ENCODE data around the gene EPHB3.
"Not testable (repeated sequence)": the region's sequence is repeated elsewhere in the genome, so short reads cannot be mapped to it uniquely, and the experiment has no call there.

EPHB3 gene

GRCh38 chr3:184601576-184602371 is 40.2 kb downstream of the EPHB3 start:
- no peak for DNase-seq

DNA sequence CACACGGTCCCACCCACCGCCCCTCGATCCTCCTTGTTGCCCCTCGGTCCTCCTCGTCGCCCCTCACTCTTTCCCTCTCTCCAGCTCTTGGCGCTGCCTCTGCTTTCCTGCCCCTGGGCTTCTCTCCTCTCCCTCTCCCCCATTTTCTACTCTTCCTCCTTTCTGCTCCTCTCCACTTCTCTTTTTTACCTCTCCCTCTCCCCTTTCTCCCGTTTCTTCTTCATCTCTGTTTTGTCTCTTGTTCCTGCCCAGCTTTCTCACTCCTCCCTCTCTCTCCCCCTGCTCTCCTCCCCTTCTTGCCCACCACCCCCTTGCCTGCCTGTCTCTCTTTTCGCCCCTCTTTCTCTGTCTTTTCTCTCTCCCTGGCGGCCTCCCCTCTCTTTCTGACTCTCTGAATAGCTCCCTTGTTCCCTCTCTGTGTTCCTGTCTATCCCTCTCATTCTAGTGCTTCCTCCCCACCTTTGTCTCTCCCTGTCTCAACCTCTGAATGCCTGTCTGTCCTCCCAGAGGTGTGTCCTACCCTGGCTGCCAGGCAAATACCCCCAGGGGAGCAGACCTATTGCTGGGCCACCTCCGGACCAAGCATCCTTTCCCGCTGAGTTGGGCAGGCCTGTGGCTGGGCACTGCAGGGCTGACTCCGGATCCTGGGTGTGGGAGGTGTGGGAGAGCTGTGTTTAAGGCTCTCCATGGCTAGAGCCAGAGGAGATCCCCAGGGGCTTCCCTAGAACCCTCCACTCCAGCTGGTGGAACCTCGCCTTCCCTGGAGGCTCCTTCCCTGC is 41.0 kb downstream of the EPHB3 start:
- no peak for DNase-seq

DNA sequence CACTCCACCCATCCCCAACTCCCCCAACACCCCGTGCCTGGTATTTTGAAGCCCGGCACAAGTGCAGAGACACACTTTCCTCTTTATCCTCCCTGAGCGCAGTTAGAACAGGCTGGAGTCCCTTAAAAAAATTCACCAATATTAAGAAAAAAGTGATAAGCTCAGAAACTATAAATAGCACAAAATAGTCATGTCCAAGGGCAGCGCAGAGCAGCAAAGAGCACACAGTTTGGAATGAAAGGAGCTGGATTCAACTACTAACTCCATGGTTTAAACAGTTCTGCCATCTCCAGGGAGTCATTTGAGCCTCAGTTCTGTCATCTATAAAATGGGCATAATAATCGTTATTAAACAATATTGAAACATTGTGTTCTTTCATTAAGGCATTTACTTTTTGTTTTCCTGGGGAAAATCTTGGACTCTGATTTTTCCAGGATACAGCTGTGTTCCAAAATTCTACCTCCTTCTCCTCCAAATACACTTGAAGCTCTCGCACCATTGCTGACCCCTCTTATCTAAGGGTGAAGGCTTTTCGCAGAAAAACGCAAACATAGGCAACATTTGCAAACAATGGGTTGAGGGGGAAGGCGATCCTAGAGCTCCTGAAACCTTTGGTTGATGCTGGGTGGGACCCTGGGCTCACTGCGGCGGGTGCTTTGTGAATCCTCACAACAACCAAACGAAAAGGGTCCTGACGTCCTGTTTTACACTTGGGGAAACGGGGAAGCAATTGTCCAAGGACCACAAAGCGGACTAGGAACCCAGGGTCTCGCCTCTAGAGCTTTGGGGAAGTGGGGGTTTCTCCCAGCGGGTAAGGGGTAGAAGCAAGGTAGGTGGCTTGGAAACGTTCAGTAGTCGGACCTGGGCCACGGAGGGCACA is 41.8 kb downstream of the EPHB3 start:
- no peak for DNase-seq

- DNase-seq = no peak
These were observed 42.5 kb downstream of the EPHB3 start for GRCh38 chr3:184604039-184604601.

- DNase-seq = no peak
These were observed 43.2 kb downstream of the EPHB3 start for GRCh38 chr3:184604615-184605290.

GRCh38 chr3:184608209-184608608 is 46.6 kb downstream of the EPHB3 start:
- DNase-seq = no peak

DNA sequence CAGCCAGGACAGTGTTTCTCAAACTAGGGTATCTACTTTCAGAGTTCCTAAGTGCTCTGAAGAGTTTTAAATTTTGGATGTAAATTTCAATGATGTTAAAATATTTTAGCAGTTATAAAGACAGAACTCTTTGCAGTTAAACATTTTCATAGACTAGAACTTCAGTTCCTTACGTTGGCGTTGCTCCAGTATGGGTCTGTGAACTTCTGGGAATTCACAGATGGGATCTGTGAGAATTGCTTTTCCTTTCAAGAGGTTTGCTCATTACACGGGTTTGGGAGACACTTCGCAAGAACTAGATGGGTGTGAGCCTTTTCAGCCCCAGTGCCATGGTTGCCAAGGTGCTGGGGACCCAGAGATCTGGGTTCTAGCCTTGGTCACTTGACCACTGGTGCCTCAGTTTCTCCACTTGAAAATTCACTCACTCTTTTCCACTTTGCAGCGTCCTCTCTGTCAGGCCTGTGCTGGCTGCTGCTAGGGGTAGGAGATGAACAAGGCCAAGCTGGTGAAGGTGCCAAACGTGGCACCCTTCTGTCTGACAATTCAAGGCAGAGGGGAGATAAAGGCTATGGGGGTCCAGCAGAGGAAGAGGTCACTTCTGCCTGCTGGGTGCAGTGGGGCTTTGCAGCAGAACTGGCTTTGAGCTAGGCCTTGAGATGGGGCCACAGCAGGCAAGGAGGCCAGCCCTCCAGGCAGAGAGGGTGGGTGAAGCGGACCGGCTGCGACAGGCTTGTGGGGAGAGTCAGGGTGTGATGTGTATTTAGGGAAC is 48.1 kb downstream of the EPHB3 start:
- no peak for DNase-seq

DNA sequence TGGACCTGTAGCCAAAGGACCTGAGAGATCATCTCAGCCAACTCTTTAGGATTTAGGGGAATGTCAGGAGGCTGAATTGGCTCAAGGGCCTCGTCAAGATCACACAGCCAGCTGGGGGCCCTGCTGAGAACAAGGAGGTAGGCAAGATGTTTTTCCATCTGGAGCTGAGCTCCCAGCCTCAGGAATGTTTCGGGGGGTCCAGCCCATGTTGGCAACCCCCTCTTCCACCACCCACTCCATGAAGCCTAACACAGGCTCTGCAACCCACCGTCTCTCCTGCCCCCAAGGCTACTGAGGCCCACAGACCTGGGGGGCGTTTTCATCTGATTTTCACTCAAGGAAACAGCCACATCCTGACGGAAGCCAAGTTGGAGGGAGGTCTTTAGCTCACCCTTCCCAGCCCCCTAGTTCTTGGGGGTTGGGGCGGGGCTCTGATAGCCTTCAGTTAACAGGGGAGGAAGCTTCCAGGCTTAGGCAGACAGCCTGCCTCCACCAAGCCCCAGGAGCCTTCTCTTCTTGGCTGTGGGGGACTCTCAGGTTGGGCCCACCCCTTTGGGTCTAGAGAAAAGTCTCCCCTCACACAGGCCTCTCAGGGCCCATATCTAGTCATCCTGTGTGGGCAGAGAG is 48.8 kb downstream of the EPHB3 start:
- no peak for DNase-seq

DNA sequence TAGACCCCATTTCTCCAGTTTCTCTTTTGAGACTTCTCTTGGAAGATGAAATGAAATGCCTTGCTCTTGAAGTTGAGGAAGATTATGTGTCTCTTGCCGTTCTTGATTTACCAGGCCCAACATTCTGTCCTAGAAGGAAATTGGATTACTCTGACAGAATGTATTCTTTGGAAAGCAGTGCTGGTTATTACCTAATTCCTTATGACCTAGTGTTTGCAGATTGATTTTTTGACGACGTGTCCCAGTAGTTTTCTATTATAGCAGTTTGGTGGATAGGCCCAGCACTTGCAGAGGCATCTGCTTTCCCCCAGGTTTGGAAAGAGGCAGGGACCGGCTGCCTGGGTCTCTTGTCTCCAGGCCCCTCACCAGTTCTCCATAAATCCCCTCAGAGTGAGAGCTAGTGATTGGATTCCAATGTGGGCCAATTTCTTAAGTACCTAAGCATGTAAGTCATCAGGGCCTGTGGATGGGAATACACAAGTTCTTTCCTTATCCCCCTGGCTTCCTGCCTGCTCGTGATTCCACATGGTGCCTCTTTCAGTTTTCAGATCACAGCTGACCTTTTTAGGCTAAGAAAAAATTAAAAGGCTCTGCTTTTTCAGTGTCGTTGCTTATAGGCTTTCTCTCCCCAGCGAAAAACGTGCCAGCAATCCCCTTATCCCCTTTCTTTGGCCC is 50.2 kb downstream of the EPHB3 start:
- DNase-seq = no peak

GRCh38 chr3:184615396-184615795 is 53.8 kb downstream of the EPHB3 start:
- no peak for DNase-seq

DNA sequence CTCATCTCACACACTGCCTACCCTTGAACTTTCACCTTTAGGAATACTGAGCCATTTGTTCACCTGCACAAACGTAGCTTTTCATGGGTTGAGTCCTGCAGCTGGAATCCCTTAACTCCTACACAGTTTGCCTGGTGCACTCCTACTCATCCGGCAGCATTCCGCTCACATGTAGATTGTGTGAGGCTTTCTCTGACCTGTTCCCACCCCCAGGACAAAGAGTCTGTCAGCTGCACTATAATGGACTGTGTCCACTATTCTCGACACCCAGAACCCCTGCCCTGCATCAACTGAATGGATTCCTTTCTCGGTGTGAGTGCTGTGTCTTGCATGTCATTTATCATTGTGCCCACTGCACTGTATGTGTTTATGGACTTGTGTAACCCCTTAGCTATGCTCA is 54.9 kb downstream of the EPHB3 start:
- DNase-seq = no peak

DNA sequence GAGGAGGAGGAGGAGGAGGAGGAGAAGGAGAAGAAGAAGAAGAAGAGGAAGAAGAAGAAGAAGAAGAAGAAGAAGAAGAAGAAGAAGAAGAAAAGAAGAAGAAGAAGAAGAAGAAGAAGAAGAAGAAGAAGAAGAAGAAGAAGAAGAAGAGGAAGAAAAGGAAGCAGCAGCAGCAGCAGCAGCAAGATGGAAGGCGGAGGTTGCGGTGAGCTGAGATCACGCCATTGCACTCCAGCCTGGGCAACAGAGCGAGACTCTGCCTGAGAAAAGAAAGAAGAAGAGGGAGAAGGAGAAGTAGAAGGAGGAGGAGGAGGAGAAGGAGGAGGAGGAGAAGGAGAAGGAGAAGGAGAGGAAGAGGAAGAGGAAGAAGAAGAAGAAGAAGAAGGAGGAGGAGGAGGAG is 55.7 kb downstream of the EPHB3 start:
- DNase-seq = not testable (repeated sequence)

- no peak for DNase-seq
These were observed 57.2 kb downstream of the EPHB3 start for GRCh38 chr3:184618811-184619210.

DNA sequence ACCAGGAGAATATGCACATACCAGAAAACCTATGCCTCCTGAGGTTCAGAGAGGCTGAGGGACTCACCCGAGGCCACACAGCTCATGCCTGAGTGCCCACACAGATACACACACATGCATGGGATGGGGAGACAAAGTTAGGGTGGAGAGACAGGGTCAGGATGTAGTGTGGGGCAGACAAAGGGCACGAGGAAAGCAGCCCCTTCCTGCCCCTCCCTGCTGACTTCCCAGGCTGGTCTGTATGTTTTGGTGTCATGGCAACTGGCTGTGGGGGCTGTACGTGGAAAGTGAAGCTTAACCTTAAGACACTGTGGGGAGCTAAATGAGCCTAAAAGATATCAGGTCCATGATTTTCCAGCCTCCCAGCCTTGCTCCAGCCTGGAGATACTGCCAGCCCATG is 57.8 kb downstream of the EPHB3 start:
- no peak for DNase-seq

- no peak for DNase-seq
These were observed 58.3 kb downstream of the EPHB3 start for GRCh38 chr3:184619787-184620430.

- no peak for DNase-seq
These were observed 59.0 kb downstream of the EPHB3 start for GRCh38 chr3:184620475-184621119.

- DNase-seq = not testable (repeated sequence)
These were observed 60.6 kb downstream of the EPHB3 start for GRCh38 chr3:184622156-184622555.

DNA sequence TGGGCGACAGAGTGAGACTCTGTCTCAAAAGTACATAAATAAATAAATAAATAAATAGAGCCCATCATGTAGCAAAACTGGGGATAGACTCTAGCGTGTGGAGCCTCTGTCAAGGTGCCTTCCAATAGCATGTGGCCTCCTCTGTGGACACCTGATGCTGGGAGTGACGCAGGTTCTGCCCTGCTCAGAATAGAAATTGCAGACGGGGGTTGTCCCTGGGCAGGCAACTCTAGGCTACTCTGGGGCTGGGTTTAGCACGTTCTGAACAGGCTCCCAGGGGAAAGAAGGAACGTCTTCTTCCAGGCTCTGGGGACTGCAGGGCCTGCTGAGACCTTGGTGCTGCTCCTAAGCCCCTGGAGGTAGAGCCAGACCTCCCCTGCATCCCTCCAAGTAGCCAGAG is 65.3 kb downstream of the EPHB3 start:
- DNase-seq = no peak

GRCh38 chr3:184629555-184630160 is 68.1 kb downstream of the EPHB3 start:
- DNase-seq = no peak

Measured in NCI-H510A (cell line).